Caco-2 (cell line): ENCODE measurements around the gene MYO15B. TPM values are rescaled to one million over a fixed set of nuclear protein-coding genes. Genes with fewer than 3 reads are reported as not detected.
A peak's percentile ranks its signal among the peaks of the same experiment; 100 is the strongest.

Experiments used
- BruUV-seq: library from RNA; stranded (reverse); fragments of 400-500 nt; replicated peaks from 2 replicates; lab custom pipeline; 2021; lab: Mats Ljungman, UMichigan
- CTCF ChIA-PET: fragments of 300-600 bp; sonication (Branson Sonifier 250); formaldehyde crosslinking; loops from one replicate; lab custom pipeline; 2022; ENCODE audit warnings: antibody characterized with exemption; lab: Charles Lee
- POLR2A ChIA-PET: fragments of 300-600 bp; sonication (Branson Sonifier 250); formaldehyde crosslinking; loops from one replicate; lab custom pipeline; 2022; ENCODE audit warnings: antibody characterized with exemption; lab: Charles Lee
- DNase-seq, 2 experiments: peaks; one replicate each; pipeline versions ENCODE4 v3.0.0 to v3.0.0-alpha.2; 2020 to 2022
- H3K27me3 ChIP-seq: replicated peaks from 2 replicates; pipeline ENCODE4 v1.6.0; 2011; ENCODE audit warnings: low read length; ENCODE audit not compliant: control insufficient read depth, insufficient read depth
- H3K36me3 ChIP-seq: 2 replicates; pipeline ENCODE4 v1.5.1; 2011; ENCODE audit warnings: low read length; ENCODE audit not compliant: control insufficient read depth, insufficient read depth
- H3K4me1 ChIP-seq: fragments of 250-450 bp; sonication (Bioruptor Pico); 2 replicates; pipeline ENCODE4 v1.5.1; 2020; ENCODE audit warnings: mild to moderate bottlenecking
- H3K4me3 ChIP-seq: 2 replicates; pipeline ENCODE4 v1.5.1; 2011; ENCODE audit warnings: low read depth, mild to moderate bottlenecking, control low read depth, low read length
- H3K9me3 ChIP-seq: fragments of 250-450 bp; sonication (Bioruptor Pico); 2 replicates; pipeline ENCODE4 v1.5.1; 2020; ENCODE audit warnings: mild to moderate bottlenecking, moderate library complexity
- H3K27ac Mint-ChIP-seq: one replicate; pipeline ENCODE4 v1.8.0; 2022; ENCODE audit warnings: mixed read lengths; ENCODE audit not compliant: unreplicated experiment
- H3K27me3 Mint-ChIP-seq: one replicate; pipeline ENCODE4 v1.8.0; 2022; ENCODE audit warnings: mixed read lengths; ENCODE audit not compliant: insufficient read depth, unreplicated experiment
- H3K36me3 Mint-ChIP-seq: one replicate; pipeline ENCODE4 v1.8.0; 2022; ENCODE audit warnings: mild to moderate bottlenecking, mixed read lengths; ENCODE audit not compliant: insufficient read depth, unreplicated experiment
- H3K4me1 Mint-ChIP-seq: one replicate; pipeline ENCODE4 v1.8.0; 2022; ENCODE audit warnings: low read depth, mixed read lengths; ENCODE audit not compliant: unreplicated experiment
- H3K4me3 Mint-ChIP-seq: one replicate; pipeline ENCODE4 v1.8.0; 2022; ENCODE audit warnings: mild to moderate bottlenecking, moderate library complexity, mixed read lengths; ENCODE audit not compliant: unreplicated experiment
- H3K9me3 Mint-ChIP-seq: one replicate; pipeline ENCODE4 v1.8.0; 2022; ENCODE audit warnings: mixed read lengths; ENCODE audit not compliant: unreplicated experiment
- CTCF ChIP-seq, 2 experiments: fragments of 200-600 bp in 1 of 2; IDR thresholded peaks; 1 replicate in 1 of 2; 2 replicates in 1 of 2; pipeline versions ENCODE4 v1.5.1 to v1.8.0; 2011 to 2022; ENCODE audit warnings: antibody characterized with exemption in 1 of 2, control low read depth in 1 of 2, inconsistent platforms in 1 of 2, low read depth in 1 of 2, low read length in 1 of 2, mild to moderate bottlenecking in 1 of 2, moderate library complexity in 1 of 2; ENCODE audit not compliant: insufficient read depth in 1 of 2, severe bottlenecking in 1 of 2, unreplicated experiment in 1 of 2
- intact Hi-C: fragments of 100-400 bp; cut with micrococcal nuclease; formaldehyde crosslinking; loops from one replicate; pipeline ENCODE4 v1.10.0; 2022; ENCODE audit not compliant: unreplicated experiment
- total RNA-seq: library from RNA; stranded (reverse); gene quantifications from 2 replicates; pipeline ENCODE4 v1.2.3, GENCODE V29; 2022

The MYO15B gene
- total RNA-seq, 1 experiment from 2014 or later: 12.3 TPM

GRCh38 chr17:75640556-75641119 is 53.0 kb downstream of the MYO15B start:
- peaks cover 40% of the 10 kb centered on the region for H3K4me1 ChIP-seq
- CTCF ChIA-PET: interaction anchor here (0.9 to 2.2 kb wide), 6 partner anchors 8 to 109 kb away, joined by 3 to 10 read pairs (median 4); partner anchors contain the start of gene SMIM5

GRCh38 chr17:75641343-75641742 is 53.7 kb downstream of the MYO15B start:
- CTCF ChIA-PET: interaction anchor here (0.5 to 6.9 kb wide), 8 partner anchors 8 to 108 kb away, joined by 3 to 115 read pairs (median 5); partner anchors contain the start of gene SMIM5
- Mint-ChIP-seq H3K27ac (no peak overlapping the region), H3K36me3 (peaks cover 26% of the 10 kb centered on the region), H3K27me3 (no peaks in the 10 kb centered on the region), H3K9me3 (no peaks in the 10 kb centered on the region), H3K4me1 (peaks cover 18% of the 10 kb centered on the region), H3K4me3 (no peak overlapping the region)
- no peak for TF ChIP-seq CTCF (IDR thresholded peaks at IDR 0.05; ENCODE audit: insufficient read depth in 1 of 2, low read depth in 1 of 2, low read length in 1 of 2, severe bottlenecking in 1 of 2, unreplicated experiment in 1 of 2)
- Histone ChIP-seq H3K36me3 (peaks cover 1% of the 10 kb centered on the region), H3K27me3 (no peaks in the 10 kb centered on the region), H3K4me3 (no peak overlapping the region), H3K4me1 (peaks cover 47% of the 10 kb centered on the region), H3K9me3 (no peaks in the 10 kb centered on the region)
- POLR2A ChIA-PET: no interaction called here
- intact Hi-C loops: no loop called here
- BruUV-seq: no TSS peak
- no peak for DNase-seq

More at GRCh38 chr17:75640556-75641119, 53.0 kb downstream of the MYO15B start:
- no peak for TF ChIP-seq CTCF (IDR thresholded peaks at IDR 0.05; ENCODE audit: insufficient read depth in 1 of 2, low read depth in 1 of 2, low read length in 1 of 2, severe bottlenecking in 1 of 2, unreplicated experiment in 1 of 2)
- no peak overlapping the region for H3K4me3 Mint-ChIP-seq
- peaks cover 1% of the 10 kb centered on the region for H3K36me3 ChIP-seq
- H3K27me3 ChIP-seq: no peaks in the 10 kb centered on the region
- POLR2A ChIA-PET: no interaction called here
- peaks cover 23% of the 10 kb centered on the region for H3K36me3 Mint-ChIP-seq
- H3K4me3 ChIP-seq: no peak overlapping the region
- DNase-seq: no peak
- H3K27ac Mint-ChIP-seq: no peak overlapping the region
- H3K4me1 Mint-ChIP-seq: peaks cover 11% of the 10 kb centered on the region
- H3K9me3 ChIP-seq: no peaks in the 10 kb centered on the region
- H3K27me3 Mint-ChIP-seq: no peaks in the 10 kb centered on the region
- H3K9me3 Mint-ChIP-seq: no peaks in the 10 kb centered on the region
- intact Hi-C loops: no loop called here
- no TSS peak for BruUV-seq

- Mint-ChIP-seq H3K27me3 (no peaks in the 10 kb centered on the region), H3K4me1 (peaks cover 23% of the 10 kb centered on the region), H3K4me3 (no peak overlapping the region), H3K36me3 (peaks cover 32% of the 10 kb centered on the region), H3K9me3 (no peaks in the 10 kb centered on the region), H3K27ac (no peak overlapping the region)
- ChIA-PET CTCF (interaction anchor here (0.5 to 6.9 kb wide), 4 partner anchors 9 to 199 kb away, joined by 4 to 115 read pairs (median 8); partner anchors contain the start of gene SMIM5), POLR2A (interaction anchor here (1.0 kb wide), 1 partner anchor 78 kb away, joined by 3 read pairs; no protein-coding TSS in a partner anchor)
- Histone ChIP-seq H3K9me3 (no peaks in the 10 kb centered on the region), H3K4me3 (no peak overlapping the region), H3K4me1 (peaks cover 57% of the 10 kb centered on the region), H3K27me3 (no peaks in the 10 kb centered on the region), H3K36me3 (peaks cover 1% of the 10 kb centered on the region)
- BruUV-seq: no TSS peak
- intact Hi-C loops: no loop called here
- TF ChIP-seq CTCF (IDR thresholded peaks at IDR 0.05; ENCODE audit: insufficient read depth in 1 of 2, low read depth in 1 of 2, low read length in 1 of 2, severe bottlenecking in 1 of 2, unreplicated experiment in 1 of 2): no peak
- DNase-seq: peak in 1 of 2 experiments; percentile 49
Measured at GRCh38 chr17:75642182-75642783, 54.7 kb downstream of the MYO15B start.
